ENCODE results near the gene RFNG. TPM values are rescaled to one million over a fixed set of nuclear protein-coding genes. Genes with fewer than 3 reads are reported as not detected.

Gene RFNG
- total and polyA plus RNA-seq, 2 donors (not counting 1 experiment from before 2014, with no cell fraction given), result 30.1 to 44.5 TPM

- H3K27ac ChIP-seq (ENCODE audit: low read length in 2 of 2), result no peak overlapping the region
- H3K4me3 ChIP-seq (ENCODE audit: control extremely low read depth in 1 of 5, extremely low read depth in 1 of 5, insufficient read depth in 1 of 5, low read depth in 2 of 5, low read length in 4 of 5), result no peak overlapping the region
- no peaks in the 10 kb centered on the region for H3K4me1 Mint-ChIP-seq
- no peak overlapping the region for H3K4me3 Mint-ChIP-seq
- peaks cover 0 to 2% of the 10 kb centered on the region in 2 experiments for H3K36me3 ChIP-seq (replicated peaks in 1 of 2; ENCODE audit: control extremely low read depth in 1 of 2, control insufficient read depth in 1 of 2, extremely low read depth in 1 of 2, insufficient read depth in 2 of 2, low read length in 1 of 2)
- no peaks in the 10 kb centered on the region for H3K27me3 ChIP-seq (replicated peaks in 1 of 4; ENCODE audit: control extremely low read depth in 1 of 4, control insufficient read depth in 3 of 4, insufficient read depth in 4 of 4, low read length in 3 of 4)
- no peak overlapping the region for H2AFZ ChIP-seq (ENCODE audit: insufficient read depth, low read depth, low read length, poor library complexity, severe bottlenecking)
- H3K27ac Mint-ChIP-seq, result no peak overlapping the region
- ChIA-PET POLR2A (no interaction called here), CTCF (no interaction called here)
- ATAC-seq (ENCODE audit: low read depth) (no peak), DNase-seq (no peak)
- peaks cover 3% of the 10 kb centered on the region for H3K79me2 ChIP-seq (ENCODE audit: control insufficient read depth, insufficient read depth, low read length)
- peaks cover 5% of the 10 kb centered on the region for H4K20me1 ChIP-seq (ENCODE audit: control insufficient read depth, insufficient read depth, low read length, poor library complexity, severe bottlenecking)
- H3K4me2 ChIP-seq (replicated peaks; ENCODE audit: low read depth, low read length, poor library complexity, severe bottlenecking), result no peak overlapping the region
- no peaks in the 10 kb centered on the region for H3K27me3 Mint-ChIP-seq
- 80% methylated on average over 41 of the region's 41 CpGs for WGBS (ENCODE audit: insufficient coverage)
- intact Hi-C loops (cut with micrococcal nuclease), result no loop called here
- no peaks in the 10 kb centered on the region for H3K9me3 Mint-ChIP-seq (ENCODE audit: insufficient read depth)
- no peaks in the 10 kb centered on the region for H3K4me1 ChIP-seq (ENCODE audit: control insufficient read depth in 2 of 2, insufficient read depth in 2 of 2, low read length in 2 of 2)
- TF ChIP-seq, protein P1, sequence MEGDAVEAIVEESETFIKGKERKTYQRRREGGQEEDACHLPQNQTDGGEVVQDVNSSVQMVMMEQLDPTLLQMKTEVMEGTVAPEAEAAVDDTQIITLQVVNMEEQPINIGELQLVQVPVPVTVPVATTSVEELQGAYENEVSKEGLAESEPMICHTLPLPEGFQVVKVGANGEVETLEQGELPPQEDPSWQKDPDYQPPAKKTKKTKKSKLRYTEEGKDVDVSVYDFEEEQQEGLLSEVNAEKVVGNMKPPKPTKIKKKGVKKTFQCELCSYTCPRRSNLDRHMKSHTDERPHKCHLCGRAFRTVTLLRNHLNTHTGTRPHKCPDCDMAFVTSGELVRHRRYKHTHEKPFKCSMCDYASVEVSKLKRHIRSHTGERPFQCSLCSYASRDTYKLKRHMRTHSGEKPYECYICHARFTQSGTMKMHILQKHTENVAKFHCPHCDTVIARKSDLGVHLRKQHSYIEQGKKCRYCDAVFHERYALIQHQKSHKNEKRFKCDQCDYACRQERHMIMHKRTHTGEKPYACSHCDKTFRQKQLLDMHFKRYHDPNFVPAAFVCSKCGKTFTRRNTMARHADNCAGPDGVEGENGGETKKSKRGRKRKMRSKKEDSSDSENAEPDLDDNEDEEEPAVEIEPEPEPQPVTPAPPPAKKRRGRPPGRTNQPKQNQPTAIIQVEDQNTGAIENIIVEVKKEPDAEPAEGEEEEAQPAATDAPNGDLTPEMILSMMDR (IDR thresholded peaks at IDR 0.05), result no peak
- no peak for TF ChIP-seq EZH2 (IDR thresholded peaks at IDR 0.05; ENCODE audit: borderline replicate concordance, insufficient read depth, low read depth, low read length, poor library complexity, severe bottlenecking)
- no peaks in the 10 kb centered on the region for H3K9me3 ChIP-seq (ENCODE audit: control extremely low read depth in 1 of 3, control insufficient read depth in 2 of 3, insufficient read depth in 1 of 3, low read length in 2 of 3)
- H3K9ac ChIP-seq (ENCODE audit: low read length), result no peak overlapping the region
These were observed 46.8 kb downstream of the RFNG start for GRCh38 chr17:82004517-82005455.
